GM19372 (cell line): Measurements from ENCODE around the gene THOC1.

Experiments
- ATAC-seq: cut with Tn5 transposase; IDR thresholded peaks from one replicate; pipeline ENCODE4 v1.9.1; 2021; ENCODE audit warnings: mild to moderate bottlenecking, low read depth, moderate library complexity; ENCODE audit not compliant: unreplicated experiment

Gene THOC1

DNA sequence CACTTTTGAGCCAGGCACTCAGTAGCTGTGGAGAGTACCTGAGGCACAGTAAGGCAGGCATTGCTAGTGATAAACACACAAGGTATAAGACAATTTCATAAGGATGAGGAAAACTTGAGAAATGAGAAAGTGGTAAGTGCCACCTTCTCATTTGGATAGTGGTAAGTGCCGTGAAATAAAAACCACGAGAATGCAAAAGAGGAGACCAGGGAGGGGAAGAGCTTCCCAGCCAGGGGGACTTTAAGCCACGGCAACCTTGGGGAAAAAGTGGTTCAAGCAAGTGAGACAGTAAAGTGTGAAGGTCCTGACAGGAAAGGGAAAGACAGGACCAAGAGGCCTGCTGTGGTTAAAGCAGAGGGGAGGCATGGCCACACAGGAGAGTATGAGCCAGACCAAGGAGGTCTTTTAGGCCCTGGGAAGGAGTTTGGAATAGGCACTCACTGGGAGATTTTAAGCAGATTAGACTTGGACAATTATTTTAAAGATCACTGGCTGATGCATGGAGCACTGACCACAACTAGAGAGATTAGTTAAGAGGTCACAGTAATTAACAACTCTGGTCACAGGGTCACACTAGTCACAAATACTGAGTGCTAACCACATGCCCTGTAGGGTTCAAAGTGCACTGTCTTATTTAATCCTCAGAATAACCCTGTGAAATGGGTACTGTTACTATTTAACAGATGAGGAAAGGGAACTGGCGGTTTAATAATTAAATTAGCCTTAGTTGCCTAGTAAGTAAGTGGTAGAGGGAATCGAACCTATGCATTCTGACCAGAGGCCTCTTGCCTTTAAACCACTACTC is 50.1 kb downstream of the THOC1 start:
- ATAC-seq = no peak

DNA sequence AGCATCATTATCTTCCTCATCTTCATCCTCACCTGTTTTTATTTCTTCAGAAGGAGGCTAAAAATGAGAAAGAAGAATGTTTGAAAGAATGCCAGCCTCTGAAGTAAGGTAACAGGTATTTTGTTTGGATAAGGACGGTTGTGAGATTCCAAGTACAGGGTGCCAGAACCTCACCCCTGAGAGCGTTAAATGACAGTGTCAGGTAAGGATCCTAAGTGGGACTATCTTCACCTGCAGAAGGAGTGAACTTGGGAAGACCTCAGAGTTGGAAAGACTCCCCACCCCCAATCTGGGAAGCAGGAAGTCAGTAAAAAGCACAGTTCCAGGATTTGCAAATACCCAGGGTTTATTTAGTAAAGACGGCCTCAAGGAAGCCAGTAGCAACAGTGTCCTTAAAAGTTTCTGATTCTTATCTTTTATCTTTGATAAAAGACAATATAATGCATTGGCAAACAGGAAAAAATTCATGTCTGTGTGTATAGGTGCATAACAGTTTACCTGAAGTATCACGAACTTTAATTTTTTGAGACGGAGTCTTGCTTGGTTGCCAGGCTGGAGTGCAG is 52.3 kb downstream of the THOC1 start:
- no peak for ATAC-seq

DNA sequence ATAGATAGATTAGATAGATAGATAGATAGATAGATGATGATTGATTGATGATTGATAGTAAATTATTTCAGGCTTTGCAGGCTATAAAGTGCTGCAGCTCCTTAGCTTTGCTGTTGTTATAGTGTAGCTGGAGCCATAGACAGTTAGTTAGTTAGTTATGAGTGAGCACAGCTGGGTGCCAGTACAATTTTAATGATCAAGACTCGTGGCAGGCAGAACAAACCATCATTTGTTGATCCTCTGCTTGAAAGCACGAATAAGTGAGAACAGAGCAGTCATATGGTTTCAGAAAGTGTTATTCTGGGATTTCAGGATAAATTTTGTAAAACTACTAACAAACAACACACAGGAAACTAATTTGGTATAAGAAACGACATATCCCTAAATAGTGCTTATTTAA is 53.9 kb downstream of the THOC1 start:
- ATAC-seq = no peak

DNA sequence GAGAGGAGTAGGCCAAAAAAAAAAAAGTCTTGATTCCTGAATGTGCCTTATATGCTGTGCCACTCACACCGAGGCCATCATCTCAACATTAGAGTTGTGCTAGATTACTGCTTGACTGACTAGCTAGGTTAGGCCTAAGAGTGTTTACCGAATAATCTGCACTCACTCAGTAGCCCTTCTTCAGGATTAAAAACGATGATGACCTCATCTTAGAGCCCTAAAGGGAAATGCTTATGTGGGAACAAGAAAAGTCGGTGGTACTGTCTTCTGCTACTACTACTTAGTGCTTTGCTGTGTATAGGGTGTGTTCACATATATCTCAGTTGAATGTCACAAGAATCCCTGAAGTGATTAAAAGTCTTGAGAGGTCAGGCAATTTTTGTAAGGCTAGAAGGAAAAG is 54.3 kb downstream of the THOC1 start:
- no peak for ATAC-seq

DNA sequence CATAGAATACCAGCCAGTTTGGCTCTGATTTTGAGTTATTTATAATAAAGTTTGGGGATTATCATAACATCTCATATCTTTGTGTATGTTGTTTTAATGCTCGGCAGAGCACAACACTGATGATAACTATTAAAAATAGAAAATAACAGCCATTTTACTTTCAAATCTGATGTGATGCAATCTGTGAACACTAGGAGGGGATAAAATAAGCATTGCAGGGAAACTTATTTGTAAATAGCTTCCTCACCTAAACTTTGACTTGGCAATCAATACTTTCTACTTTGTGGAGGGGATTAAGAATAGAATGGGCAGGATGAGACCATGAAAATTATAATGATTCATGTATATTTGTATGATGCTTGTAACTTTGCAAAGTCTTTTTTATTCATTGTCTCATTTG is 55.1 kb downstream of the THOC1 start:
- no peak for ATAC-seq

DNA sequence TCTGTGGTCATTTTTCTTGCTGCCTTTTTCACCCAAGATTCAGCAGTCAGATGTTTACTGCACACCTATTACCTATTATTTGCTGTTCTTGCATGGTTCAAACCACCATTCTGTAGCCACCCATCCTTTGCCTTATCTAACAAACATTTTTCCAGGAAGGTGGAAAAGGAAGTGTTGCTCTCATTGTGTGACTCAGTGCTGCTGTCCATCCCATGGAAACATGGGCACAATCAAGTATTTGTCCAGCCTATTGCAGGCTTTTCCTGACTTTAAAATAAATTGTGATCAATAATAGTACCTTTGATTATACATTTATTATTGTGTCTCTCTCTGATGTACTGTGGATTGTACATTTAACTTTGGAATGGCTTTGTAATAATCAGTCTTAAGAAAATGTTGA is 56.3 kb downstream of the THOC1 start:
- ATAC-seq = no peak

DNA sequence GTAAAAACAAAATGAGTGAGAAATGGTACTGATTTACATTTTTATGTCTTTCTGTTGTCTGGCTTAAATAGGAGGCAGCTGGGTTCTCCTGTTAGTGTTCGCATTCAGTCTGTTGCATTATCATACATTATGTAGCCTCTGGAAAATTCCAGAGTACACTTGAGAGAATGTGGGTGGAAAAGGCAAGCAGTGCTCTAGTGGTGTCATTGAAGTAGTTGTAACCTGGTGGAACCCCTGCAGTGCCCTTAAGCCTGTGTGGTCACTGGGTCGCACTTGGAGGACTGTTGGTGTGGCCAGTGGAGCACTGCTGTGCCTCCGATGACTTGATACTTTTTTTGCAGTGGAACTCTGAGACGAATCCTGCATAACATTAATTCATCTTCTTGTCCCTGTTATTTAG is 57.1 kb downstream of the THOC1 start:
- ATAC-seq = no peak

DNA sequence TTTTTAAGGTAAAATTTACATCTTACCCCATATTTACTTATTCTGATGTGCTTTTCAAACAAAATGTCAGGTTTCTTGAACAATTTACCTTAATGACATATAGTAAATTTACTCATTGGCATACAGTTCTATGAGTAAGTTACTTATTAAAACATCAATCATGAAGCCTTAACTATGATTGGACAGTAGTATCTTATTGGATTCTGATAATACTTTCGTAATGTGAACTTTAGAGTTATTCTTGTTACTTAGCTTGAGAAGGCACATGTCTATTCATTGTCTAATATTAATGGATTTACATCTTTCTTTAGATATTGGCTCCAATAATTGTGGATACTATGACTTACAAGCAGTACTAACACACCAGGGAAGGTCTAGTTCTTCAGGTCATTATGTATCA is 57.8 kb downstream of the THOC1 start:
- ATAC-seq = no peak

DNA sequence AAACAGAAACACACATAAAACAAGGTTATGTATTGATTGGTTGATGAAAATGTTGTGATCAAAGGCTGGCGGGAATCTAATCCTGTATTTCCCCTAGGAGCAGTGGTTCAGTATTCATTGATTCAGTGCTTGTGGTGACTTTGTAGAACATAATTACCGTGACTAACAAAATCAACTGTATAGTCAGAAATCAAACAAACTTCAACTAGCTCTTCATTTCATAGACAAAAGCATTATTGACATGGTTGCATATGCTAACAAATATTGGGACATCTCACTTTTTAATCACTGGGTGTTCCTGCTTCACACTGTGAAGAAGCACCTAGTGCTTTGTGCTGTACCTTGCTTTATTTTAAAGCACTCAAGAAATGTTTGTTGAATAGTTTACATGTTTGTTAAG is 68.1 kb downstream of the THOC1 start:
- ATAC-seq = no peak

DNA sequence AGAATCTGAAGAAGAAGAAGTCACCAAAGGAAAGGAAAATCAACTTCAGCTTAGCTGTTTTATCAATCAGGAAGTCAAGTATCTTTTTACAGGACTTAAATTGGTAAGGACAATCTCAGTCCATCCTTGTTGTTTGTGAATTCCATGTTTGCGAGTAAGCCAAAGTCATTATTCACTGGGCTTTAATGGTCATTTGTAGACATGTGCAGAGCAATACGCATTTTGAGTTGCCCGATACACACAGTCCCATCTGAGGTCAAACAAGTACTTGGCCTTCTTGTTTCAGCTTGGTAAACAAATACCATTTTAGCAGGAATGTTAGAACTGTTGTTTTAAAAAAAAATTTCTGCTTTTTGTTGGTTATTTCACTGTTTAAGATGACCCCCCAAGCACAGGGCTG is 68.6 kb downstream of the THOC1 start:
- ATAC-seq = no peak

DNA sequence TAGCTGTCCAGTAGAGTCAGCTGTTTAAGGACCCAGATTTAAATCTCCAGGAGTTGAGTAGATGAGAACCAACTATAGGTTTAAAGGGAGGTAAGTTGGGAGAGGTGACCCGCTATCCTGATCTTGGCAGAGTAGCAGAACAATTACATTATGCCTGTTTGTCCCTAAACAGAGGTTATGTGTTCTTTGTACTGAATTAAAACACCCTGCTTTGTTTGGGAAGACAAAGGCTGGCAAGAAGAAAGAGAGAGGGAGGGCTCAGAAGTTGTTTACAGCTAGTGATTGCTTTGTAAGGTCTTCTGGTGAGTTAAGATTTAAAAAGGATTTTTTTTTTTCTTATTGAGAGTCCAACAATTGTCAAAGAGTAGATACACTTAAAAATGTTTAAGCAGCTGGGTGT is 72.2 kb downstream of the THOC1 start:
- no peak for ATAC-seq

DNA sequence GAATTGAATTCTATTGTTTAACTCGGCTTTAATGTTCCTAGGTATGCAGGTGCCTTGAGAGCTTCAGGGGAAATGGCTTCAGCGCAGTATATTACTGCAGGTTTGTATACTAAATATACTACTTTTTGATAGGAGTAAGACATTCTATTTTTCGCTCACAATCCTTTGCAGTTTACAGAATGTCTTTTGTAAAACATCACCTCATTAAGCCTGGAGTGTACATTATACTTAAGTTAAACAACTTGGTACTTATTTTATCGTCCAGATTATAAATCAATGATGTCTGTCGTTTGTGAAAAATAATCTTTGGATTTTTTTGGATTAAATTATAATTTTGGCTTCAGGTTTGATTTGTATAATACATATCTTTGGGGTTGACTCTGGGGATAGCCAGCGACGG is 75.0 kb downstream of the THOC1 start:
- no peak for ATAC-seq

DNA sequence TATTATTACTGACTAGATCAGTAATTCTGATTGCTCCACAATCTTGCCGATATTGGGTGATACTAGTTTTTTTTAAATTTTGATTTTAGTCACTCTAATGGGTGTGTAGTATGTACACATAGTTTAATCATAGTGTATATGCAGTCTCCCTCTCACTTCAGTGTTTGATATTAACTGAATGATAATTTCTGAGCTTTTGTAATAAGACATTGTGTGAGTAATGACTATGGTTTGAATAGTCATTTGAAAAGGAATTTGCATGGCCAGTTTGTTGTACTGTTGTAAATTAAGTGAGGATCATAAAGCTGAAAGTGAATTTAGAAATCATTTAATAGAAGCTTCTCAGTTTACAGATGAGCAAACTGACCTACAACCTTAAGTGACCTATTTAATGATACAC is 76.1 kb downstream of the THOC1 start:
- no peak for ATAC-seq

DNA sequence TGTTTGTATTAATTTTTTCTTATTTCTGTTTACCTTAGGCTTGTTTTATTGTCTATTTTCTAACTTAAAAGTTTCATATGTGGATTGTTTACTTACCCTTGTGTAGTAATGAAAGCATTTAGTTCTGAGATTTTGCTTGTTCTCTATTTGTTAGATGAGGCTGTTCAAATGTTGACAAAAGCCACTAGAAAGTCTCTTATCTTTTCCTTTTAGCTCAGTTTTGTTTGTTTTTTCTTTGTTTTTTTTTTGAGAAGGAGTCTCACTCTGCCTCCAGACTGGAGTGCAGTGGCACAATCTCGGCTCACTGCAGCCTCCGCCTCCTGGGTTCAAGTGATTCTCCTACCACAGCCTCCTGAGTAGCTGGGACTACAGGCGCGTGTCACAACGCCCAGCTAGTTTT is 78.6 kb downstream of the THOC1 start:
- ATAC-seq = no peak

DNA sequence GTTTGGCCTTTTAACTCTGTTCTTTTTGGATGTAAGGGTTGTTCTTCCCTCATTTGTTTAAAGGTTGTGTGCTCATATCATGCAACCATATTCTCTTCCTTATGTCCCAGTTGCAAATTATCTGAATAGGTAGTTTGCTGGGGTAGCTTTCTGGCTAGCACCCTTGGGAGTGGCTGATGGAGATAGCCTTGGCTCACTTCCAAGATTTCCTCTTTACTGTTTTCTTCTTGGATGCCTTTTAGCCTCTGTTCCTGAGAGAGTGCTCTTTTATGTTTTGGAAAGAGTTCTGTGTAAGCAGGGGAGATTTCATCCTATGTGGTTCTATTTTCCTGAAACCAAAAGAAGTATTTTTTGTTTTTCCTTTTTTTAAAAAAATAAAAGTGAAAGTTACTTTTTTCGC is 84.1 kb downstream of the THOC1 start:
- no peak for ATAC-seq

DNA sequence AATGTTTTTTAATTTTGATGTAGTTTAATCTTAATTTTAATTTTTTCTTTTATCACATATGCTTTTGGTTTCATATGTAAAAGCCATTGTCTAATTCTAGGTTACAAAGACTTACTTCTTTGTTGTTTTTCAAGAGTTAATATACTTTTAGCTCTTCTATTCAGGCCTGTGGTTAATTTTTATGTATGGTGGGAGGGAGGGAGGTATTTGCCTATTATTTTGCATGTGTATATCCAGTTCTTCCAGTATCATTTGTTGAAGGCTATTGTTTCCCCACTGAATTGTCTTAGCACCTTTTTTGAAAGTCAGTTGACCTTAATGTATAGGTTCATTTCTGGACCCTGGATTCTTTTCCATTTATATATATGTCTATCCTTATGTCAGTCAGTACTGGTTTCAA is 86.1 kb downstream of the THOC1 start:
- ATAC-seq = no peak

DNA sequence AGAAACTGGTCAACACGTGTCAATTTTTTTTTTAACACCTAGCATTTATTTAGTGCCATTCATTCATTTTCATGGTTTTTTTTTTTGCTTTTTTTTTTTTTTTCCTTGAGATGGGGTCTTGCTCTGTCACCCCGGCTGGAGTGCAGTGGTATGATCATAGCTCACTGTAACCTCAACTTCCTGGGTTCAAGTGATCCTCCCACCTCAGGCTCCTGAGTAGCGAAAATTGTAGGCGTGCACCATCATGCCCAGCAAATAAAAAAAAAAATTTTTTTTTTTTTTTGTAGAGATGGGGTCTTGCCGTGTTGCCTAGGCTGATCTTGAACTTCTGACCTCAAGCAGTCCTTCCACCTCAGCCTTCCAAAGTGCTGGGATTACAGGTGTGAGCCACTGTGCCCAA is 88.3 kb downstream of the THOC1 start:
- no peak for ATAC-seq

DNA sequence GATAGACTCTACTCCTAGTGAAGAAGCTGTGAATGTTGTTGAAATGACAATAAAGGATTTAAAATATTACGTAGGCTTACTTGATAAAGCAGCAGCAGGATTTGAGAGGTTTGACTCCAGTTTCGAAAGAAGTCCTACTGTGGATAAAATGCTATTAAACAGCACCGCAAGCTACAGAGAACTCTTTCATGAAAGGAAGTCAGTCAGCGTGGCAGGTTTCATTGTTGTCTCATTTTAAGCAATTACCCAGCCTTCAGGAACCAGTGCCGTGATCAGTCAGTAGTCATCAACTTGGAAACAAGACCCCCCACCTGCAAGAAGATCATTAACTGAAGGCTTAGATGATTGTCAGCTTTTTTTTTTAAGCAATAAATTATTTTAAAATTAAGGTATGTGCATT is 95.5 kb downstream of the THOC1 start:
- ATAC-seq = no peak
